LNCaP clone FGC (cell line): Measurements from ENCODE around the gene GCNT2.
"Not testable (repeated sequence)": the region's sequence is repeated elsewhere in the genome, so short reads cannot be mapped to it uniquely, and the experiment has no call there.

Experiments
- DNase-seq: peaks from one replicate; pipeline ENCODE4 v3.0.0-alpha.2; 2011; ENCODE audit warnings: low read depth
- H3K4me3 ChIP-seq: 2 replicates; pipeline ENCODE4 v1.5.1; 2011; ENCODE audit warnings: mild to moderate bottlenecking, low read depth, low read length, control low read depth
- CTCF ChIP-seq: IDR thresholded peaks from 2 replicates; pipeline ENCODE4 v1.5.1; 2012; ENCODE audit warnings: mild to moderate bottlenecking; ENCODE audit not compliant: control insufficient read depth, insufficient read depth; ENCODE audit errors: extremely low read depth

Gene GCNT2

GRCh38 chr6:10612161-10612560, 91.0 kb downstream of the GCNT2 start:
- H3K4me3 ChIP-seq = 0 out of 2 replicates have a peak overlapping the region, but pooled peaks have one; percentile 18
- no peak for DNase-seq
- TF ChIP-seq CTCF = 0 out of 2 replicates have a peak, but pooled peaks have one; percentile 12

DNA sequence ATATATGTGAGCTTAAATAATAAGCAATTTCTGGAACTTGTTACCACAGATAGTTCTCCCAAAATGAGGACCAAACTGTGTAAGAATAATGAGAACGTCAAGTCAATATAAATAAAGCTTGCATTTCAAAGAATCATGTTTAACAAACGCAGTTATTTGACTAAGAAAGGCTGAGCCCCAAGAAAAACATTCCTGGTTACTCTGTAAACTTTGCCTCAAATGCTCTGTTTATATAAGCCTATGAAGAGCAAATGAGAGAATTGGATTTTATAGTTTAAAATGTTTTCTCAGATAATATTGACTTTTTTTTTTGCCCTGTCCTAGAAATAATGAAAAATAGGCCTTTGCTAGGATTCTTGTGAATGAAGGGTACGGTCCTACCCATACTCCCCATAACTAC, 91.9 kb downstream of the GCNT2 start:
- no peak for TF ChIP-seq CTCF
- H3K4me3 ChIP-seq = peak overlapping the region; percentile 18; the same call in 1 of the 2 replicates
- peak; percentile 87 for DNase-seq

DNA sequence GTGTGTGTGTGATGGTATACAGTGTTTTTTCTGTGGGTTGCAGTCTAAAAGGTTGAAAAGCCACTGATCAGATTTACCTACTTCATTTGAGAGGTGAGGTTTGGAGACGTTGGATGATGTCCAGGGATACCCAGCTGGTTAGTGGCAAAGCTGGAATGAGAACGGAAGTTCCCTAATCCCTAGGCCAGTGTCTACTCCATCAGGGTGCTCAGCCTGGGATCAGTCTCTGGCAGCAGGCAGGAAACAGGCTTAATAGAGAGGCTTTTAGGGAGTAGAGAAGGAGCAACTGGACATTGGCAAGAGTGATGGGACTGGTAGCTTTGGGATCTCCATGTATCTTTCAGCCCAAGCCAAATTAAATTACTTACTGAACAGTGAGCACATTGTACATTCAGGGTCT, 92.6 kb downstream of the GCNT2 start:
- TF ChIP-seq CTCF = no peak

DNA sequence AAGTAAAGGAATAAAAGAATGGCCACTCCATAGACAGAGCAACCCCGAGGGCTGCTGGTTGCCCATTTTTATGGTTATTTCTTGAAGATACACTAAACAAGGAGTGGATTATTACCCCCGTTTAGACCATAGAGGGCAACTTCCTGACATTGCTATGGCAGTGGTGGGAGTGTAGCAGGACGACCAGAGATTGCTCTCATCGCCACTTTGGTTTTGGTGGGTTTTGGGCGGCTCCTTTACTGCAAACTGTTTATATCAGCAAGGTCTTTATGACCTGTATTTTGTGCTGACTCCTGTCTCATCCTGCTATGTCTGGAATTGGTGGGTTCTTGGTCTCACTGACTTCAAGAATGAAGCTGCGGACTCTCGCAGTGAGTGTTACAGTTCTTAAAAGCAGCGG, 94.5 kb downstream of the GCNT2 start:
- DNase-seq = no peak
- TF ChIP-seq CTCF = no peak
- H3K4me3 ChIP-seq = no peak overlapping the region

More for the DNA sequence above, 92.6 kb downstream of the GCNT2 start:
- peak; percentile 52 for DNase-seq
- H3K4me3 ChIP-seq = no peak overlapping the region

DNA sequence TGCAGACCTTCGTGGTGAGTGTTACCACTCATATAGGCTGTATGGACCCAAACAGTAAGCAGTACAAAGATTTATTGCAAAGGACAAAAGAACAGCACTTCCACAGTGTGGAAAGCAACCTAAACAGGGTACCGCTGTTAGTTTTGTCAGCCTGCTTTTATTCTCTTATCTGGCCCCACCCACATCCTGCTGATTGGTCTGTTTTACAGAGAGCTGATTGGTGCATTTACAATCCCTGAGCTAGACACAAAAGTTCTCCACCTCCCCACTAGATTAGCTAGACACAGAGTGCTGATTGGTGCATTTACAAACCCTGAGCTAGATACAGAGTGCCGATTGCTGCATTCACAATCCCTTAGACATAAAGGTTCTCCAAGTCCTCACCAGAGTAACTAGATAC, 95.1 kb downstream of the GCNT2 start:
- not testable (repeated sequence) for DNase-seq, H3K4me3 ChIP-seq

DNA sequence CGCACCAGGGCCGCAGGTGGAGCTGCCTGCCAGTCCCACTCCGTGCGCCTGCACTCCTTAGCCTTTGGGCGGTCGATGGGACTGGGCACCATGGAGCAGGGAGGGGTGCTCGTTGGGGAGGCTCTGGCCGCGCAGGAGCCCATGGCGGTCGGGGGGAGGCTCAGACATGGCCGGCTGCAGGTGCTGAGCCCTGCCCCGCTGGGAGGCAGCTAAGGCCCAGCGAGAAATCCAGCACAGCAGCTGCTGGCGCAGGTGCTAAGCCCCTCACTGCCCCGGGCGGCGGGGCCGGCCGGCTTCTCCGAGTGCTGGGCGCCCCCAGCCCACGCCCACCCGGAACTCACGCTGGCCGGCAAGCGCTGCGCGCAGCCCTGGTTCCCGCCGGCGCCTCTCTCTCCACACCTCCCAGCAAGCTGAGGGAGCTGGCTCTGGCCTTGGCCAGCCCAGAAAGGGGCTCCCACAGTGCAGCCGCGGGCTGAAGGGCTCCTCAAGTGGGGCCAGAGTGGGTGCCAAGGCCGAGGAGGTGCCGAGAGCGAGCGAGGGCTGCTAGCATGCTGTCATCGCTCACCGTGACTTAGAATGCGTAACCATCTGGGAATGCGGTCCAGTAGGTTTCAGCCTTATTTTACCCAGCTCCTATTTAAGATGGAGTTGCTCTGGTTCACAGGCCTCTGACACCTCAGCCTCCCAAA, 96.0 kb downstream of the GCNT2 start:
- no peak overlapping the region for H3K4me3 ChIP-seq
- TF ChIP-seq CTCF = no peak
- no peak for DNase-seq

DNA sequence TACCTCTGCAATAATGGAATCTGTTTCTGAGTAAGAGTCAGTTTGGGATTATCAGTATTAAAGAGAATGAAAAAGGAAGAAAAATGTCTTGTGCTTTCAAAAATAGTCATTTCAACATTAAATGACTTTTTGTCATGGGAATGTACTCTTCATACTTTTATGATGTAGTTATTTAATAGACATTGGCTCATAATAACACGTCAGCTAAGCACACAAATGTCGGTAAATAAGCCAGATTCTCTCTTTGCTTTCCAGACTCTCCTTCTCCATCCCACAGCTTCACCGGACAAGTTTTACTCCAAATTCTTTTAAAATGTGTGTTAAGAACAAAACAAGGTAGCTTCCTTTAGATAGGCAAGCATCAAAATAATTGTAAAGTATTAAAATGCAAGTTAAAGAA, 97.3 kb downstream of the GCNT2 start:
- no peak overlapping the region for H3K4me3 ChIP-seq
- no peak for TF ChIP-seq CTCF
- DNase-seq = peak; percentile 64
